Limb (tissue), 2 donors: Measurements from ENCODE around the gene PHF10.

Experiments
- DNase-seq, 2 donors: peaks; one replicate each; pipeline ENCODE4 v3.0.0-alpha.2; 2016; ENCODE audit errors: extremely low spot score in 2 of 2

The PHF10 gene

DNA sequence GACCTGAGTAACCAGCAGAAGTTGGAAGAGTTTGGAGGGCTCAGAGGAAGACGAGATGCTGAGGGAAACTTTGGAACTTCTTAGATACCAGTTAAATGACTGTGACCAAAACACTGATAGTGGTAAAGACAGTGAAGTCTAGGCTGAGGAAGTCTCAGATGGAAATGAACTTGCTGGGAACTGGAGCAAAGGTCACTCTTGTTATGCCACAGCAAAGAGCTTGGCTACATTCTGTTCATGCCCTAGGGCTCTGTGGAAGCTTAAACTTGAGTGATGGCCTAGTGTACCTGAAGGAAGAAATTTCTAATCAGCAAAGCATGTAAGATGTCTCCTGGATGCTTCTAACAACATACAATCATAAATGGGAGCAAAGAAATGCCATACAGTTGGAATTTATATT lies 47.2 kb downstream of the PHF10 start:
- no peak for DNase-seq

DNA sequence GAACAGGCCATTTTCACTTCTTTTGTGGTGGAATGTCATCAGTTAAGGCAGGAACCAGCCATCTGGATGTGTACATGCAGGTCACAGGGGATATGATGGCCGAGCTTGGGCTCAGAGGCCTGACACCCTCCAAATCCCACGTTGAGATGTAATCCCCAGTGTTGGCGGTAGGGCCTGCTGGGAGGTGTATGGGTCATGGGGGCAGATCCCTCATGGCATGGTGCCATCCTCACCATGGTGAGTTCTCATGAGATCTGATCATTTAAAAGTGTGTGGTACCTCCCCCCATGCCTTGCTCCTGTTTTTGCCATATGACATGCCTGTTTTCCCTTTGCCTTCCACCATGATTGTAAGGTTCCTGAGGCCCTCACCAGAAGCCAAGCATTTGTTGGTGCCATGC lies 49.3 kb downstream of the PHF10 start:
- no peak for DNase-seq

GRCh38 chr6:169671563-169671962 lies 52.7 kb downstream of the PHF10 start:
- DNase-seq, result no peak

GRCh38 chr6:169669889-169670288 lies 54.4 kb downstream of the PHF10 start:
- DNase-seq, result no peak

DNA sequence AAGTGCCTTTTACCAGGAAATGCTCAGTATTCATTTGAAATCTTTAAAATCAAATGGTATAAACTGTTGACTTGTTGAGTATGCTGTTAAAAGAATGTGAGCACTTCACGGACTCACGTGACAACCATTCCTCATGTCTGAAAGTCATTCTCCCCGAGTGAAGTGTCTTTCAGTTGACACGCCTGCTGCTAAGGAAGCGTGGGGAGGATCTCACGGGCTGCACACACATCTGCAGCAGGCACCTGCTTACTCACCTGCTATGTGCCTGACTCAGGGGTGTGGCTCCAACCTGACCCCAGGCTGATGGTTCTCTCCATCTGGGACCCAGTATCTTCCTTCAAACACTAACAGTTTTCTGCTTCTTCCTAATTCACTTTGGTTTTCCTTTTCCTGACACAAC lies 55.2 kb downstream of the PHF10 start:
- no peak for DNase-seq

- no peak for DNase-seq
These were observed 56.0 kb downstream of the PHF10 start for GRCh38 chr6:169668203-169668847.

DNA sequence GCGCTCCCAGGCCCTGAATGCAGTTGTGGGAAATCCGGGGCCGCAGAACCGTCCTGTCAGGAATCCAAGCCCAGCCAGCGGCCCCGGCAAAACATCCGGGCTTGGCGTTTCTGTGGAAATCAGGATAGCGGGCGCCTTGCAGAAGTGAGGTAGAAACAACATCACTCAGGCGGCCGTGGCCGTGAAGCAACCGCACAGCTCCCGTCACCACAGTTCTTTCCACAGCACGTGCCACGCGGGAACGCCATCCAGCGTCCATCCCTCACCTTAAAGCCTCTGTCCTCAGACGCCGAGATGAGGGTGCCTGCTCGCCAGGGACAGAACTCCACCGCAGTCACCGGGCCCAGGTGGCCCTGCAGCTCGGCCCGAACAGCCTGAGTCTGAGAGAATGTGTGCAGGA lies 56.6 kb downstream of the PHF10 start:
- DNase-seq, result no peak

- no peak for DNase-seq
These were observed 57.9 kb downstream of the PHF10 start for GRCh38 chr6:169666441-169666840.

- DNase-seq, result no peak
These were observed 59.0 kb downstream of the PHF10 start for GRCh38 chr6:169665289-169665688.

DNA sequence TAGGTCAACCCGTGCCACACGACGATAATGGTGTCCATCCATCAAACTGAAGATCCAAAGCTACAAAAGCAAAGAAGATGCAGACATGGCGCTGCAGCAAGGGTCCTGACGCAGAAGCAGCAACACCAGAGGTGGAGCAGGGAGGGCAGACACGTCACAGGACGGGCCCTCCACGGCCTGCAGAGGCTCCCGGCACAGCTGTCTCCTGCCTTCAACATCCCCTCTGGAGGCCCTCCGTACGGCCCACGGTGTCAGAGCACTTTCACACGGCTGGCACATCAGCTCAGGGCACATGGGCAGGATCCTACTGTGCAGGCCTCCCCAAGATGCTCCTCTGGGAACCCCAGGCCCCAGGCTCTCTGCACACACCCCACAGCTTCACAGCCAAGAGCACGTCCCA lies 60.1 kb downstream of the PHF10 start:
- no peak for DNase-seq

- no peak for DNase-seq
These were observed 60.8 kb downstream of the PHF10 start for GRCh38 chr6:169663468-169663867.

DNA sequence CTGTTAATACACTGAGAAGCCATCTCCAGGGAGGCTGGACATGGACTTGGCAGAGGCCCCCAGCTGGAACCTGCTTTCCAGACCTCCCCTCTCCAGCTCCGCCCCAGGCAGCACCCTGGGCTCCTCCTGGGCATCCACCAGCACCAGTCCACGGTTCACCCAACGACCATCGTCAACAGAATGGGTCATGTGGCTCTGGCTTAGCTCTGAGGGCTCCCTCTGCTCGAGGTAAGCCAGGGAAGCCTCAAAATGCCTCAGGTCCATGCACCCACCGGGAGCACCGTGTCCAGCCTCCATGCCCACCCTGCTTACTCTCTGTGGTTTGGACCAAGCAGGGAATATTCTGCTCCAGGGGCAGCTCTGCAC lies 62.9 kb downstream of the PHF10 start:
- no peak for DNase-seq

GRCh38 chr6:169660751-169661390 lies 63.4 kb downstream of the PHF10 start:
- DNase-seq, result no peak

DNA sequence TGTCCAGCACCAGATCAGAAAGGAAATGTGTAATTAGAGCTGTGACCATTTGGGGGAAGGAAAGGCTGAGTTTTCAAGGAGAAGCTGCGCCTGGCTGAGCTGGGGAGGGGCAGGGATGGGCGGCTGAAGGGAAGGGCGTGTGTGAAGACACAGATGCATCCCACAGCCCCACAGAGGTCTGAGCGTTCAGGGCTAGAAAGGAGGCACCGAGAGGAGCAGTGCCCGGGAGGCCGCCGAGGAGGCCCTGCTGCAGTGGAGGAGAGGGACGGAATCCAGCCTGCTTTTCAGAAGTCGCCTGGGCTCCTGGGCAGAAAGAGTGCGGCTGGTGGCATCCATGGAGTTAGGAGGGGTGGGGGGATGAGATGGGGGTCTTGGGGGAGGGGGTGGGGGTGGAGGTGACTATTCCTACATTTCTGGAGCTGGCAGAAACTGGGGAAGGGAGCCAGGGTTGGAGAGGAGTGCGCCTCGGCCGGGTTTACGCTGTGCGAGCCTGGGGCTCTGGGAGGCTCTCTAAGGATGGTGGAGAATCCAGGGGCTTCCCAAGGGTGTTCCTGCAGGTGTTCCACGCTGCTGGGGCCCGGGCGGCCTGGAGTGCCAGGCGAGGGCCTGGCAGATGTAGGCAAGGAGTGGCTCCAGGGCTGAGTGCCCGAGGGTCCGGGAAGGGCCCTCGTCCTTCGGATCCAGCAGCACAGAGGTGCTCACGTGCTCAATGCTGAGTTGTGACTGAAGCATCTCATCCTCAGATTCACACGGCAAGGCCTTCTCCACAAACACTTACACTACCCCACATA lies 64.3 kb downstream of the PHF10 start:
- no peak for DNase-seq

- DNase-seq, result no peak
These were observed 67.1 kb downstream of the PHF10 start for GRCh38 chr6:169657284-169657610.

DNA sequence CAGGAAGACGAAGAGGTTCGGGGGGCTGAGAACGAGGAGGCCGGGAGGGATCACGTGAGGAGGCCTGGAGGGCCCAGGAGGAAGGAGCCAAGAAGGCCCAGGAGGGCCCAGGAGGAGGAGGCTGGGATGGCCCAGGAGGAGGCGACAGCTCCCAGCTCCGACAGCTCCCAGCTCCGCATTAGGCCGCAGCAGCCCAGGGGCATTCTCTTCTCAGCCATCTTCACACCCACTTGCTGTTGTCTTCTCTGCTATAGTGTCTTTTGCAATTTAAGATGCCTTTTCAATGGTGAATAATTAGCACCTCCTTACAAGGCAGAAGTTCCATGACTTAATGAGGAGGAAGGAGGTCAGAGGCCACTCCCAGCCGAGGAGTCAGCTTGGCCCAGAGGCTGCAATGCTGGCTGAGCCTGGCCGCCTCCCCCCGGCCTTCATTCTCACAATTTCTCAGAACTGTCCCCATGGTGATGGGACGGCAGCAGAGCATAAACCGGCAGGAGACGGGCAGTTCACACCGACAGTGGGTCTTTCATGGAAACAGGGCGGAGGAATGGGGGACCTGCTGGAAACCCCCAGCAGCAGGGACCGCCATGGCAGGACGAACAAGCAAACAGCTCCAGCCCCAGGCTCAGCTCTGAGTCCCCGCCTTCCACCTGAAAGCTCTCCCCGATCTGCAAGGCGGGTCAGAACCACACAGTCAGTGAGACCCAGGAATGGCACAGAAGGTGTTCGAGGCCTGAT lies 67.6 kb downstream of the PHF10 start:
- no peak for DNase-seq

DNA sequence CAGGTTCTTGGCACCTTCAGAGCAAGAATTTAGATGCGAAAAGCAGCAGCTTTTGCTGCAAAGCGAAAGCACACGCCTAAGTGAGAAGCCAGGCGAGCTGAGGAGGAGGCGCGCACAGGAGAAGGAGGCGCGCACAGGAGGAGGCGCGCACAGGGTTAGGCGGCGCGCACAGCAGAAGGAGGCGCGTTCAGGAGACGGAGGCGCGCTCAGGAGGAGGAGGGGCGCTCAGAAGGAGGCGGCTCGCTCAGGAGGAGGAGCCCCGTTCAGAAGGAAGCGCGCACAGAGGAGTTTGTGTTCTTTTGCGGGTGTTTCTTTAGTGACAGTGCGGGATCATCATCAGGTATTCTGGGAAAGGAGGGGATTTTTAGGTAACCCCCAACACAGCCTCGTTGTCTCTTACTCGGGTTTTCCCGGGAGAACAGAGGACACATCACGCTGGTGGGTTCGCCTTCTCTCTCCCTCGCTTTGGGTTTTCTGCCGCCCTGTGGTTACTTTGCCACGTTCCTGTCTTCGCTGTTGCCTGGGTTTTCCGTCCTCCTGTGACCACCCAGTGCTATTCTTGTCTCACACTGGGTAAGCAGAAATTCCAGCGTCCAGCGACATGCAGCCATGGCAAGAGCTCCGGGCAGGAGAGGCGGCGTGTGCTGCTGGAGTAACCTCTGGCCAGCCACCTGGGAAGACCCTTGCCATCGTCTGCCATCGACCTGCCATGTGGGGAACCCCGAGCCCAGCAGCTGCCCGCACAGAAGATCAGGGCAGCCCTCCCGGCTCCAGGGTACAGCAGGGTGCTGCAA lies 69.5 kb downstream of the PHF10 start:
- DNase-seq, result peak; percentile 74 to 85
